ENCODE results near the gene CNGB1.

GRCh38 chr16:57900796-57901479 is 70.0 kb downstream of the CNGB1 start:
- TF ChIP-seq CEBPB (IDR thresholded peaks at IDR 0.05), result no peak
- TF ChIP-seq POLR2A (IDR thresholded peaks at IDR 0.05; ENCODE audit: low read length), result no peak
- TF ChIP-seq HOXB5 (CRISPR knock-in tag; IDR thresholded peaks at IDR 0.05), result no peak
- TF ChIP-seq REST (IDR thresholded peaks at IDR 0.05), result no peak
- TF ChIP-seq ESRRA (IDR thresholded peaks at IDR 0.05; ENCODE audit: borderline replicate concordance, low read length), result no peak
- no peak for TF ChIP-seq CTCF (IDR thresholded peaks at IDR 0.05)
- no peak for TF ChIP-seq CHD4 (IDR thresholded peaks at IDR 0.05; ENCODE audit: borderline replicate concordance)
- no peak for TF ChIP-seq FOXS1 (CRISPR knock-in tag; IDR thresholded peaks at IDR 0.05)
- TF ChIP-seq ELK1 (IDR thresholded peaks at IDR 0.05; ENCODE audit: low read depth, low read length), result no peak
- no peak for TF ChIP-seq CHD2 (IDR thresholded peaks at IDR 0.05; ENCODE audit: low read length, partially characterized antibody)
- no peak for TF ChIP-seq FOSL2 (IDR thresholded peaks at IDR 0.05)
- no peak for TF ChIP-seq FOSL2 (CRISPR knock-in tag; IDR thresholded peaks at IDR 0.05)
